Transverse colon (tissue), 4 donors: ENCODE measurements around the gene VPS13D. TPM values are rescaled to one million over a fixed set of nuclear protein-coding genes. Genes with fewer than 3 reads are reported as not detected.
"Not testable (repeated sequence)": the region's sequence is repeated elsewhere in the genome, so short reads cannot be mapped to it uniquely, and the experiment has no call there.

Experiments used
- DNase-seq: peaks from one replicate; pipeline ENCODE4 v3.0.0-alpha.2; 2019
- H3K27ac ChIP-seq, 4 donors: fragments of 200-600 bp; sonication (generic); 2 replicates each; pipeline ENCODE4 v1.5.1; 2016 to 2018; ENCODE audit warnings: inconsistent platforms in 4 of 4
- H3K27me3 ChIP-seq: fragments of 200-600 bp; sonication (generic); 2 replicates; pipeline ENCODE4 v1.5.1; 2017; ENCODE audit warnings: inconsistent platforms
- H3K36me3 ChIP-seq, 4 donors: fragments of 200-600 bp; sonication (generic); 2 replicates each; pipeline ENCODE4 v1.5.1; 2017 to 2019; ENCODE audit warnings: inconsistent platforms in 4 of 4
- H3K4me1 ChIP-seq, 4 donors: fragments of 200-600 bp; sonication (generic); 2 replicates each; pipeline ENCODE4 v1.5.1; 2017 to 2020; ENCODE audit warnings: inconsistent platforms in 4 of 4
- H3K4me3 ChIP-seq, 4 donors: fragments of 200-600 bp; sonication (generic); 1 replicate in 1 of 4; 2 replicates in 3 of 4; pipeline versions ENCODE4 v1.5.1 to v1.6.1; 2017 to 2019; ENCODE audit warnings: inconsistent platforms in 4 of 4
- H3K9me3 ChIP-seq, 2 donors: fragments of 200-600 bp; sonication (generic); 2 replicates each; pipeline ENCODE4 v1.5.1; 2017 to 2019; ENCODE audit warnings: inconsistent platforms in 2 of 2
- CTCF ChIP-seq, 5 experiments: fragments of 200-600 bp in 3 of 5; fragments of 450-650 bp in 2 of 5; sonication (generic) in 3 of 5; IDR thresholded peaks; 1 replicate in 2 of 5; 2 replicates in 3 of 5; pipeline ENCODE4 v1.5.1; 2016 to 2017; ENCODE audit warnings: antibody characterized with exemption in 5 of 5, inconsistent platforms in 3 of 5, mild to moderate bottlenecking in 2 of 5, moderate library complexity in 1 of 5
- EP300 ChIP-seq: sonication (generic); formaldehyde crosslinking; IDR thresholded peaks from one replicate; pipeline ENCODE4 v1.6.1; 2017; ENCODE audit warnings: antibody characterized with exemption, low read depth
- POLR2A ChIP-seq: fragments of 450-650 bp; IDR thresholded peaks from one replicate; pipeline ENCODE4 v1.6.1; 2016; ENCODE audit warnings: antibody characterized with exemption, mild to moderate bottlenecking, moderate library complexity
- POLR2AphosphoS5 ChIP-seq, 3 donors: sonication (generic); formaldehyde crosslinking; IDR thresholded peaks; one replicate each; pipeline ENCODE4 v1.6.1; 2016; ENCODE audit warnings: antibody characterized with exemption in 3 of 3
- WGBS, 2 donors: methylation state at CpG; one replicate each; pipeline ENCODE4 v1.1.5; 2018; ENCODE audit warnings: low coverage in 1 of 2; 5-methylcytosine and 5-hydroxymethylcytosine counted together
- in situ Hi-C, 4 donors: fragments of 200-750 bp; cut with MboI; loops; one replicate each; pipeline versions ENCODE4 v1.15.0 to v1.15.1; 2017; ENCODE audit warnings: low sequenced_read_pairs in 3 of 4, low pct_ligation_motif_present in 1 of 4, low pct_unique_long_range_greater_than_20kb in 1 of 4
- intact Hi-C: fragments of 100-400 bp; cut with DNase I; formaldehyde crosslinking; loops from one replicate; pipeline ENCODE4 v1.15.1; 2023; ENCODE audit warnings: low total_unique reads
- total RNA-seq, 4 donors: library from RNA; depleted of rRNA; stranded (reverse); fragments of >200 nt; gene quantifications; one replicate each; pipeline ENCODE4 v1.1.0, GENCODE V29; 2016

VPS13D gene
- total RNA-seq, 4 donors from 2014 or later, result 101 to 136 (median 116) TPM

- H3K9me3 ChIP-seq, result no peaks in the 10 kb centered on the region
- peaks cover 0 to 41% (median 14%) of the 10 kb centered on the region in 4 donors for H3K36me3 ChIP-seq
- H3K27me3 ChIP-seq, result no peaks in the 10 kb centered on the region
- intact Hi-C loops (loop anchor here (10.0 kb wide), 1 partner anchor 308 kb away; no protein-coding TSS in a partner anchor), in situ Hi-C loops (loop anchor here (10.0 to 25.0 kb wide), 3 partner anchors 321 to 346 kb away; partner anchors contain the start of gene AADACL4 (in 2 of the 4))
- no peak for TF ChIP-seq EP300
- peak in 2 of 3 donors; percentile 21 to 35 for TF ChIP-seq POLR2AphosphoS5 (IDR thresholded peaks at IDR 0.05)
- peaks cover 0 to 13% (median 2%) of the 10 kb centered on the region in 4 donors for H3K4me1 ChIP-seq
- no peak for DNase-seq
- H3K4me3 ChIP-seq, result no peak overlapping the region
- peak overlapping the region; percentile 53 to 68 (median 57) for H3K27ac ChIP-seq
- 68 to 71% methylated on average over 2 of the region's 2 CpGs for WGBS, 2 donors
Measured at GRCh38 chr1:12316331-12316730, 86.5 kb downstream of the VPS13D start.

- TF ChIP-seq POLR2A (no peak), EP300 (no peak), CTCF (IDR thresholded peaks at IDR 0.05) (no peak), POLR2AphosphoS5 (IDR thresholded peaks at IDR 0.05) (no peak)
- no peak overlapping the region for H3K4me3 ChIP-seq
- no peak overlapping the region for H3K27ac ChIP-seq
- DNase-seq, result no peak
- intact Hi-C loops, result no loop called here
- H3K9me3 ChIP-seq, result no peaks in the 10 kb centered on the region
- WGBS, 2 donors, result 69 to 100% methylated on average over 1 to 2 of the region's 2 CpGs
- H3K4me1 ChIP-seq, result peaks cover 0 to 7% (median 2%) of the 10 kb centered on the region in 4 donors
- H3K27me3 ChIP-seq, result no peaks in the 10 kb centered on the region
- in situ Hi-C loops, result loop anchor here in 3 of 4 donors (25.0 kb wide), 2 partner anchors 317 to 342 kb away; partner anchors contain the start of gene AADACL4 (in 2 of the 3)
- peaks cover 0 to 69% (median 24%) of the 10 kb centered on the region in 4 donors for H3K36me3 ChIP-seq
Measured at GRCh38 chr1:12320486-12320885, 90.7 kb downstream of the VPS13D start.

- TF ChIP-seq POLR2A (no peak), POLR2AphosphoS5 (IDR thresholded peaks at IDR 0.05) (no peak)
- DNase-seq, result no peak
- 93 to 97% methylated on average over 3 of the region's 3 CpGs for WGBS, 2 donors
- peaks cover 0 to 72% (median 27%) of the 10 kb centered on the region in 4 donors for H3K36me3 ChIP-seq
- no peaks in the 10 kb centered on the region for H3K9me3 ChIP-seq
- no peak overlapping the region for H3K27ac ChIP-seq
- in situ Hi-C loops, result loop anchor here in 3 of 4 donors (25.0 kb wide), 2 partner anchors 313 to 338 kb away; partner anchors contain the start of gene AADACL4 (in 2 of the 3)
- no peaks in the 10 kb centered on the region for H3K4me1 ChIP-seq
- no peak overlapping the region for H3K4me3 ChIP-seq
- no peaks in the 10 kb centered on the region for H3K27me3 ChIP-seq
- intact Hi-C loops, result no loop called here
Measured at GRCh38 chr1:12324423-12324822, 94.6 kb downstream of the VPS13D start.

GRCh38 chr1:12324973-12325372 lies 95.1 kb downstream of the VPS13D start:
- H3K4me3 ChIP-seq, intact Hi-C loops, H3K9me3 ChIP-seq, H3K27me3 ChIP-seq, DNase-seq, H3K27ac ChIP-seq, H3K4me1 ChIP-seq: not testable (repeated sequence)
- in situ Hi-C loops, result loop anchor here in 3 of 4 donors (25.0 kb wide), 2 partner anchors 312 to 337 kb away; partner anchors contain the start of gene AADACL4 (in 2 of the 3)
- peaks cover 0 to 72% (median 27%) of the 10 kb centered on the region in 4 donors for H3K36me3 ChIP-seq
- 98% methylated on average over 5 of the region's 5 CpGs for WGBS, 2 donors

GRCh38 chr1:12326986-12327385 lies 97.2 kb downstream of the VPS13D start:
- intact Hi-C loops, result no loop called here
- 88 to 90% methylated on average over 1 to 5 of the region's 5 CpGs for WGBS, 2 donors
- Histone ChIP-seq H3K36me3 (peaks cover 0 to 71% (median 32%) of the 10 kb centered on the region in 4 donors), H3K27me3 (no peaks in the 10 kb centered on the region), H3K27ac (no peak overlapping the region), H3K9me3 (no peaks in the 10 kb centered on the region), H3K4me3 (no peak overlapping the region), H3K4me1 (no peaks in the 10 kb centered on the region)
- DNase-seq, result no peak
- in situ Hi-C loops, result no loop called here
- no peak for TF ChIP-seq EP300
- TF ChIP-seq POLR2AphosphoS5 (IDR thresholded peaks at IDR 0.05), result no peak
- TF ChIP-seq CTCF (IDR thresholded peaks at IDR 0.05), result no peak
- TF ChIP-seq POLR2A, result no peak
